GM12878 (cell line): ENCODE results near the gene PITPNC1. TPM values are rescaled to one million over a fixed set of nuclear protein-coding genes. Genes with fewer than 3 reads are reported as not detected.
A peak's percentile ranks its signal among the peaks of the same experiment; 100 is the strongest.

Source experiments
- ATAC-seq: fragments of 200-7000 bp; cut with Tn5 transposase; 3 replicates; pipeline ENCODE4 v1.9.1; 2020; ENCODE audit warnings: mild to moderate bottlenecking, moderate library complexity
- BruUV-seq: library from RNA; stranded (reverse); fragments of 400-500 nt; replicated peaks from 2 replicates; lab custom pipeline; 2021; lab: Mats Ljungman, UMichigan
- CTCF ChIA-PET: fragments of 300-600 bp; sonication (Branson Sonifier 250); formaldehyde crosslinking; extraction: SDS; loops from one replicate; lab custom pipeline; 2021; ENCODE audit warnings: inconsistent platforms; lab: Yijun Ruan, JAX
- POLR2A ChIA-PET: fragments of 350-600 bp; formaldehyde crosslinking; extraction: SDS; loops from one replicate; lab custom pipeline; 2021; ENCODE audit warnings: inconsistent platforms; lab: Charles Lee
- RAD21 ChIA-PET: fragments of 300-600 bp; sonication (Branson Sonifier 250); formaldehyde crosslinking; loops from one replicate; lab custom pipeline; 2023; ENCODE audit warnings: antibody characterized with exemption; ENCODE audit not compliant: unreplicated experiment; lab: Charles Lee
- SMC1A ChIA-PET: fragments of 300-600 bp; sonication (Branson Sonifier 250); formaldehyde crosslinking; loops from one replicate; lab custom pipeline; 2023; ENCODE audit not compliant: unreplicated experiment, uncharacterized antibody; lab: Charles Lee
- DNase-seq: peaks from one replicate; pipeline ENCODE4 v3.0.0-alpha.2; 2011; ENCODE audit warnings: low read depth, low spot score
- FAIRE-seq: peaks from 3 replicates; lab custom pipeline; 2011; peaks lifted over from hg19 to GRCh38; lab: Jason Lieb, UNC
- H2AFZ ChIP-seq: 2 replicates; pipeline ENCODE4 v1.6.0; 2011; ENCODE audit warnings: low read depth, low read length, control low read depth; ENCODE audit not compliant: control insufficient read depth
- H3K27ac ChIP-seq: 2 replicates; pipeline ENCODE4 v1.5.1; 2011; ENCODE audit warnings: control low read depth; ENCODE audit not compliant: control insufficient read depth, insufficient read depth
- H3K27me3 ChIP-seq, 2 experiments: replicated peaks in 1 of 2; 2 replicates each; pipeline versions ENCODE4 v1.6.0 to v1.6.1; 2011; ENCODE audit warnings: low read length in 1 of 2; ENCODE audit not compliant: control insufficient read depth in 2 of 2, insufficient read depth in 2 of 2
- H3K36me3 ChIP-seq, 2 experiments: 2 replicates each; pipeline ENCODE4 v1.5.1; 2011; ENCODE audit warnings: low read length in 1 of 2; ENCODE audit not compliant: control insufficient read depth in 2 of 2, insufficient read depth in 2 of 2
- H3K4me1 ChIP-seq: 2 replicates; pipeline ENCODE4 v1.6.1; 2011; ENCODE audit warnings: mild to moderate bottlenecking, low read length, moderate library complexity, mixed read lengths; ENCODE audit not compliant: control insufficient read depth, insufficient read depth
- H3K4me2 ChIP-seq: 2 replicates; pipeline ENCODE4 v1.6.0; 2011; ENCODE audit warnings: control low read depth; ENCODE audit not compliant: control insufficient read depth, insufficient read depth
- H3K4me3 ChIP-seq: fragments of 200-600 bp; sonication (generic); 2 replicates; pipeline ENCODE4 v1.5.1; 2016
- H3K79me2 ChIP-seq: 2 replicates; pipeline ENCODE4 v1.6.0; 2011; ENCODE audit warnings: low read length; ENCODE audit not compliant: control insufficient read depth, insufficient read depth
- H3K9ac ChIP-seq: 2 replicates; pipeline ENCODE4 v1.8.0; 2011; ENCODE audit warnings: low read length, control low read depth, mixed read lengths; ENCODE audit not compliant: control insufficient read depth, insufficient read depth
- H3K9me3 ChIP-seq: replicated peaks from 3 replicates; pipeline ENCODE4 v1.5.1; 2011; ENCODE audit warnings: mild to moderate bottlenecking, low read length; ENCODE audit not compliant: control insufficient read depth, insufficient read depth
- H4K20me1 ChIP-seq: 2 replicates; pipeline ENCODE4 v1.6.0; 2011; ENCODE audit not compliant: control insufficient read depth, insufficient read depth
- ASH2L ChIP-seq: fragments of 300-600, 200-600 bp; sonication (generic); IDR thresholded peaks from 2 replicates; pipeline ENCODE4 v1.6.1; 2017; ENCODE audit warnings: low read depth, mild to moderate bottlenecking, borderline replicate concordance
- BHLHE40 ChIP-seq, 2 experiments: fragments of 450-650 bp in 1 of 2; IDR thresholded peaks; 2 replicates each; pipeline ENCODE4 v1.6.1; 2011 to 2017; ENCODE audit warnings: low read depth in 2 of 2, borderline replicate concordance in 1 of 2, improper control_type of control experiment in 1 of 2, low read length in 1 of 2, mild to moderate bottlenecking in 1 of 2
- BMI1 ChIP-seq: fragments of 450-650 bp; IDR thresholded peaks from 2 replicates; pipeline ENCODE4 v1.6.1; 2016; ENCODE audit warnings: mild to moderate bottlenecking, moderate library complexity, borderline replicate concordance
- CBFB ChIP-seq: IDR thresholded peaks from 2 replicates; pipeline ENCODE4 v1.6.1; 2016; ENCODE audit warnings: antibody characterized with exemption, low read depth
- EED ChIP-seq: sonication (generic); IDR thresholded peaks from 2 replicates; pipeline ENCODE4 v1.6.1; 2016; ENCODE audit warnings: antibody characterized with exemption, low read depth
- EGR1 ChIP-seq, 2 experiments: IDR thresholded peaks; 1 replicate in 1 of 2; 2 replicates in 1 of 2; pipeline ENCODE4 v1.6.1; 2011 to 2012; ENCODE audit warnings: low read depth in 2 of 2, low read length in 2 of 2, borderline replicate concordance in 1 of 2, mild to moderate bottlenecking in 1 of 2, moderate library complexity in 1 of 2
- FOS ChIP-seq: IDR thresholded peaks from 3 replicates; pipeline ENCODE4 v1.6.1; 2011; ENCODE audit warnings: borderline replicate concordance; ENCODE audit not compliant: insufficient read length; ENCODE audit errors: extremely low read depth
- JUNB ChIP-seq: IDR thresholded peaks from 2 replicates; pipeline ENCODE4 v1.6.1; 2016; ENCODE audit warnings: antibody characterized with exemption, mild to moderate bottlenecking
- KAT2A ChIP-seq: conservative IDR thresholded peaks from 2 replicates; pipeline ENCODE4 v1.6.1; 2011; ENCODE audit warnings: low read depth, low read length; ENCODE audit not compliant: control insufficient read depth
- MEF2A ChIP-seq: IDR thresholded peaks from 2 replicates; pipeline ENCODE4 v1.6.1; 2011; ENCODE audit warnings: low read depth, mild to moderate bottlenecking, low read length, moderate library complexity; ENCODE audit not compliant: insufficient read depth
- MEF2B ChIP-seq: fragments of 450-650 bp; IDR thresholded peaks from 2 replicates; pipeline ENCODE4 v1.6.1; 2018; ENCODE audit warnings: mild to moderate bottlenecking, moderate library complexity; ENCODE audit not compliant: partially characterized antibody, poor library complexity, severe bottlenecking
- MTA2 ChIP-seq: fragments of 450-650 bp; IDR thresholded peaks from 2 replicates; pipeline ENCODE4 v1.6.1; 2016; ENCODE audit warnings: low read depth, mild to moderate bottlenecking, moderate library complexity
- MXI1 ChIP-seq: fragments of 150-350 bp; IDR thresholded peaks from 2 replicates; pipeline ENCODE4 v1.6.1; 2011; ENCODE audit warnings: low read depth, mild to moderate bottlenecking, inconsistent platforms, low read length, improper control_type of control experiment
- RUNX3 ChIP-seq: IDR thresholded peaks from 2 replicates; pipeline ENCODE4 v1.6.1; 2012; ENCODE audit warnings: low read length, inconsistent platforms
- SIN3A ChIP-seq: IDR thresholded peaks from 2 replicates; pipeline ENCODE4 v1.6.1; 2012; ENCODE audit warnings: low read depth, low read length, improper control_type of control experiment
- SREBF2 ChIP-seq: IDR thresholded peaks from 2 replicates; pipeline ENCODE4 v1.6.1; 2012; ENCODE audit warnings: mild to moderate bottlenecking, low read length
- WGBS: methylation state at CpG from one replicate; pipeline ENCODE4 v1.1.6; 2016; ENCODE audit warnings: low lambda C conversion rate; ENCODE audit not compliant: insufficient replicate concordance, insufficient coverage; ENCODE audit errors: missing lambda C conversion rate; 5-methylcytosine and 5-hydroxymethylcytosine counted together
- in situ Hi-C: fragments of 300-500 bp; cut with MboI; formaldehyde crosslinking; loops from 9 replicates; pipeline ENCODE4 v1.14.3; 2018; ENCODE audit warnings: mixed read lengths
- intact Hi-C: fragments of 100-400 bp; cut with micrococcal nuclease; formaldehyde crosslinking; loops from one replicate; pipeline ENCODE4 v1.14.2; 2022; ENCODE audit not compliant: unreplicated experiment
- polyA plus RNA-seq, 11 experiments: library from polyadenylated mRNA; depleted of rRNA in 4 of 11; unstranded in 6 of 11; stranded (reverse) in 5 of 11; fragments of >200 nt; fragmentation: Nextera tagmentation in 4 of 11; fragmentation: Illumina TruSeq in 1 of 11; extraction: Ambion mirVana in 4 of 11; extraction: Trizol in 1 of 11; gene quantifications; 1 replicate in 1 of 11; 2 replicates in 10 of 11; pipeline versions ENCODE4 v1.2.1 to v1.2.3, GENCODE V29; 2011 to 2016; ENCODE audit warnings: inconsistent platforms in 2 of 11, missing spikeins in 2 of 11, low read depth in 1 of 11
- total RNA-seq, 4 experiments: library from RNA; depleted of rRNA in 3 of 4; stranded (reverse); fragments of >200 nt in 3 of 4; fragmentation: Illumina TruSeq in 1 of 4; extraction: Trizol in 1 of 4; gene quantifications; 2 replicates each; pipeline versions ENCODE4 v1.2.1 to v1.2.3, GENCODE V29; 2013 to 2021
- TF ChIP-seq, protein P1 (sequence below): fragments of 450-650 bp; IDR thresholded peaks from 2 replicates; pipeline ENCODE4 v1.6.1; 2017; ENCODE audit warnings: mild to moderate bottlenecking
- TF ChIP-seq, protein P2 (sequence below): fragments of 450-650 bp; IDR thresholded peaks from 2 replicates; pipeline ENCODE4 v1.6.1; 2016; ENCODE audit warnings: mild to moderate bottlenecking

Gene PITPNC1
- total and polyA plus RNA-seq, 10 of the 15 experiments (the other 5 are each of a cell fraction or from before 2014, with no cell fraction given): 12.2 to 62.4 (median 47.3) TPM

DNA sequence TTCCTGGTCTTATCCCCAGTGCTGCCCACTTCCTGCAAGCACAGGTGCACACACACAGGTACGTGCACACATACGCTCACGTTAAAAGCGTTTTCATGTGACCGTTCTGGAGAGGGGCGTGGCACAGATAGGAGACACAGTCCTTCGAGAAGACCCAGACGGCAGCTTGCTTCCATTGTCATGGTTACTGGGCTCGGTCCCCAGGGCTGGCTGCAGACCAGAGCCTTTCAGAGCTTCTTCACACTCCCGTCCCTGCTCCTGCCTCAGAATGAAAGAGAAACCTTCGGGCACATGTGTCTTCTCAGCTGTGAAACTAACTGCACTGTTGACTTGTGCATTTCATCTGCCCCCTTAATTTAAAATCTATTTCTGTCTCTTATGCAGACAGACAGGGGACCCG lies 154.2 kb downstream of the PITPNC1 start:
- Histone ChIP-seq H3K27me3 (no peaks in the 10 kb centered on the region), H3K9me3 (no peaks in the 10 kb centered on the region), H3K4me1 (peaks cover 15% of the 10 kb centered on the region), H3K4me3 (peak overlapping the region; percentile 29; the same call in 1 of the 2 replicates), H3K36me3 (peaks cover 5 to 8% of the 10 kb centered on the region in 2 experiments; a peak in 3 of 4 replicates), H2AFZ (peak overlapping the region; percentile 46), H3K27ac (no peak overlapping the region), H3K4me2 (peak overlapping the region; percentile 90), H3K9ac (no peak overlapping the region; the same call in 1 of the 2 replicates), H4K20me1 (no peaks in the 10 kb centered on the region)
- intact Hi-C loops: no loop called here
- CTCF ChIA-PET: no interaction called here
- in situ Hi-C loops: no loop called here
- ATAC-seq (peak; percentile 89), DNase-seq (no peak)
- SMC1A ChIA-PET: interaction anchor here (0.9 to 1.5 kb wide), 3 partner anchors 14 to 37 kb away, joined by 3 to 7 read pairs (median 3); no protein-coding TSS in a partner anchor
- TF ChIP-seq MXI1 (peak; percentile 90), RUNX3 (no peak), MTA2 (no peak), BHLHE40 (IDR thresholded peaks at IDR 0.05; ENCODE audit: borderline replicate concordance in 1 of 2, low read depth in 2 of 2, low read length in 1 of 2) (peak; percentile 48 to 53; a peak in 2 of 4 replicates), FOS (no peak), BMI1 (peak; percentile 68; the same call in 1 of the 2 replicates), MEF2A (0 out of 2 replicates have a peak, but pooled peaks have one; percentile 17), JUNB (peak; percentile 59), ASH2L (no peak), MEF2B (peak; percentile 24), SREBF2 (no peak), EGR1 (IDR thresholded peaks at IDR 0.05; ENCODE audit: borderline replicate concordance in 1 of 2, low read depth in 2 of 2, low read length in 2 of 2) (no peak), EED (peak; percentile 35; the same call in 1 of the 2 replicates), CBFB (no peak), SIN3A (0 out of 2 replicates have a peak, but pooled peaks have one; percentile 26), KAT2A (no peak)
- TF ChIP-seq, protein P1, sequence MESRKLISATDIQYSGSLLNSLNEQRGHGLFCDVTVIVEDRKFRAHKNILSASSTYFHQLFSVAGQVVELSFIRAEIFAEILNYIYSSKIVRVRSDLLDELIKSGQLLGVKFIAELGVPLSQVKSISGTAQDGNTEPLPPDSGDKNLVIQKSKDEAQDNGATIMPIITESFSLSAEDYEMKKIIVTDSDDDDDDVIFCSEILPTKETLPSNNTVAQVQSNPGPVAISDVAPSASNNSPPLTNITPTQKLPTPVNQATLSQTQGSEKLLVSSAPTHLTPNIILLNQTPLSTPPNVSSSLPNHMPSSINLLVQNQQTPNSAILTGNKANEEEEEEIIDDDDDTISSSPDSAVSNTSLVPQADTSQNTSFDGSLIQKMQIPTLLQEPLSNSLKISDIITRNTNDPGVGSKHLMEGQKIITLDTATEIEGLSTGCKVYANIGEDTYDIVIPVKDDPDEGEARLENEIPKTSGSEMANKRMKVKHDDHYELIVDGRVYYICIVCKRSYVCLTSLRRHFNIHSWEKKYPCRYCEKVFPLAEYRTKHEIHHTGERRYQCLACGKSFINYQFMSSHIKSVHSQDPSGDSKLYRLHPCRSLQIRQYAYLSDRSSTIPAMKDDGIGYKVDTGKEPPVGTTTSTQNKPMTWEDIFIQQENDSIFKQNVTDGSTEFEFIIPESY: no peak
- TF ChIP-seq, protein P2, sequence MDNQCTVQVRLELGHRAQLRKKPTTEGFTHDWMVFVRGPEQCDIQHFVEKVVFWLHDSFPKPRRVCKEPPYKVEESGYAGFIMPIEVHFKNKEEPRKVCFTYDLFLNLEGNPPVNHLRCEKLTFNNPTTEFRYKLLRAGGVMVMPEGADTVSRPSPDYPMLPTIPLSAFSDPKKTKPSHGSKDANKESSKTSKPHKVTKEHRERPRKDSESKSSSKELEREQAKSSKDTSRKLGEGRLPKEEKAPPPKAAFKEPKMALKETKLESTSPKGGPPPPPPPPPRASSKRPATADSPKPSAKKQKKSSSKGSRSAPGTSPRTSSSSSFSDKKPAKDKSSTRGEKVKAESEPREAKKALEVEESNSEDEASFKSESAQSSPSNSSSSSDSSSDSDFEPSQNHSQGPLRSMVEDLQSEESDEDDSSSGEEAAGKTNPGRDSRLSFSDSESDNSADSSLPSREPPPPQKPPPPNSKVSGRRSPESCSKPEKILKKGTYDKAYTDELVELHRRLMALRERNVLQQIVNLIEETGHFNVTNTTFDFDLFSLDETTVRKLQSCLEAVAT: 0 out of 2 replicates have a peak, but pooled peaks have one; percentile 33
- TF ChIP-seq, all 136 proteins: peak for 9
- FAIRE-seq: peak; percentile 23
- 5% methylated on average over 12 of the region's 12 CpGs for whole genome bisulfite sequencing
- no TSS peak for BruUV-seq
- no peaks in the 10 kb centered on the region; the same call in 1 of the 2 replicates for H3K79me2 ChIP-seq
- ChIA-PET POLR2A (interaction anchor here (1.4 kb wide), 1 partner anchor 38 kb away, joined by 5 read pairs; no protein-coding TSS in a partner anchor), RAD21 (interaction anchor here (1.4 kb wide), 1 partner anchor 73 kb away, joined by 3 read pairs; no protein-coding TSS in a partner anchor)
